ENCODE data around the gene PP2D1. TPM values are rescaled to one million over a fixed set of nuclear protein-coding genes. Genes with fewer than 3 reads are reported as not detected.

The PP2D1 gene
- total and polyA plus RNA-seq, 2 of the 8 experiments (the other 6 are each of a cell fraction or from before 2014, with no cell fraction given), result not detected

DNA sequence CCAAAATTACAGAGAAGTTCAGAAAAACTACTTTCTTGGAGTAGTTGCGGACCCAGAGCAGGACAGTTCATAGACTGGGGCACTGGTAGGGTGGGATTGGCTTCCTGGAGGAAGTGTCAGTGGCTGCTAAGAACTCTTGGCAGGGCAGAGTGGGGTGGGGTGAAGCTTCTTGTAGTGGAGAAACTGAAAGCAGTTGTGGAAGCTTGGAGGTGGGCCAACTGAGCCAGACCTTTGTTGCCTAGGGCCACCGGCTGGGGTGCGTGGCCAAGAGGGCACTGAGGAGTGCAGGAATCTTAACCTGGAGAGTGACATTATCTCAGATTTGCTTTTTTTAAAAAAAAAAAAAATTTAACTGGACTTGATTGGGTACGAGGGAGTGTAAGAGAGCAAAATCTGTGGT is 31.3 kb upstream of the PP2D1 start (continued):
- TF ChIP-seq TCF12 (IDR thresholded peaks at IDR 0.05; ENCODE audit: low read depth, low read length), result no peak
- no peak for TF ChIP-seq SP4 (IDR thresholded peaks at IDR 0.05; ENCODE audit: low read length)
- no peak for TF ChIP-seq BRCA1 (IDR thresholded peaks at IDR 0.05; ENCODE audit: low read depth, low read length)
- no peak for TF ChIP-seq CBX5 (IDR thresholded peaks at IDR 0.05; ENCODE audit: low read depth, low read length)
- TF ChIP-seq, protein P1, sequence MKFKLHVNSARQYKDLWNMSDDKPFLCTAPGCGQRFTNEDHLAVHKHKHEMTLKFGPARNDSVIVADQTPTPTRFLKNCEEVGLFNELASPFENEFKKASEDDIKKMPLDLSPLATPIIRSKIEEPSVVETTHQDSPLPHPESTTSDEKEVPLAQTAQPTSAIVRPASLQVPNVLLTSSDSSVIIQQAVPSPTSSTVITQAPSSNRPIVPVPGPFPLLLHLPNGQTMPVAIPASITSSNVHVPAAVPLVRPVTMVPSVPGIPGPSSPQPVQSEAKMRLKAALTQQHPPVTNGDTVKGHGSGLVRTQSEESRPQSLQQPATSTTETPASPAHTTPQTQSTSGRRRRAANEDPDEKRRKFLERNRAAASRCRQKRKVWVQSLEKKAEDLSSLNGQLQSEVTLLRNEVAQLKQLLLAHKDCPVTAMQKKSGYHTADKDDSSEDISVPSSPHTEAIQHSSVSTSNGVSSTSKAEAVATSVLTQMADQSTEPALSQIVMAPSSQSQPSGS (IDR thresholded peaks at IDR 0.05; ENCODE audit: low read length), result no peak
- no peak for TF ChIP-seq BACH1 (IDR thresholded peaks at IDR 0.05; ENCODE audit: low read length)
- TF ChIP-seq NRF1 (IDR thresholded peaks at IDR 0.05; ENCODE audit: low read depth, low read length), result no peak
- TF ChIP-seq CREB1 (IDR thresholded peaks at IDR 0.05), result no peak

All from H1 (cell line).